Activated T-helper 2 cell treated with anti-CD3 and anti-CD28 coated beads, Interferon-gamma antibody, Interleukin-2, Interleukin-4, amounts not matched to agents 10 μg/mL and 5 μg/mL and 100 μg/mL, durations not matched to agents 14 hours and 24 hours and 36 hours (primary cell): ENCODE data around the gene SOBP. TPM values are rescaled to one million over a fixed set of nuclear protein-coding genes. Genes with fewer than 3 reads are reported as not detected.

Source experiments
- DNase-seq: peaks from one replicate; pipeline ENCODE4 v3.0.0; 2021; ENCODE audit warnings: low spot score
- H3K27ac Mint-ChIP-seq: one replicate; pipeline ENCODE4 v1.8.0; 2021; ENCODE audit warnings: mixed read lengths
- H3K27me3 Mint-ChIP-seq: one replicate; pipeline ENCODE4 v1.8.0; 2021; ENCODE audit warnings: low read depth, mixed read lengths
- H3K36me3 Mint-ChIP-seq: one replicate; pipeline ENCODE4 v1.8.0; 2021; ENCODE audit warnings: low read depth, mixed read lengths
- H3K4me1 Mint-ChIP-seq: one replicate; pipeline ENCODE4 v1.8.0; 2021; ENCODE audit warnings: low read depth, mixed read lengths
- H3K4me3 Mint-ChIP-seq: one replicate; pipeline ENCODE4 v1.8.0; 2021; ENCODE audit warnings: low read depth, mild to moderate bottlenecking, moderate library complexity, mixed read lengths
- H3K9me3 Mint-ChIP-seq: one replicate; pipeline ENCODE4 v1.8.0; 2021; ENCODE audit warnings: mixed read lengths
- intact Hi-C: fragments of 100-400 bp; cut with micrococcal nuclease; formaldehyde crosslinking; loops from one replicate; pipeline ENCODE4 v1.15.1; 2023
- total RNA-seq: library from RNA; stranded (reverse); gene quantifications from 2 replicates; pipeline ENCODE4 v1.2.3, GENCODE V29; 2022

Gene SOBP
- total RNA-seq, 1 donor from 2014 or later, result 0.18 TPM

DNA sequence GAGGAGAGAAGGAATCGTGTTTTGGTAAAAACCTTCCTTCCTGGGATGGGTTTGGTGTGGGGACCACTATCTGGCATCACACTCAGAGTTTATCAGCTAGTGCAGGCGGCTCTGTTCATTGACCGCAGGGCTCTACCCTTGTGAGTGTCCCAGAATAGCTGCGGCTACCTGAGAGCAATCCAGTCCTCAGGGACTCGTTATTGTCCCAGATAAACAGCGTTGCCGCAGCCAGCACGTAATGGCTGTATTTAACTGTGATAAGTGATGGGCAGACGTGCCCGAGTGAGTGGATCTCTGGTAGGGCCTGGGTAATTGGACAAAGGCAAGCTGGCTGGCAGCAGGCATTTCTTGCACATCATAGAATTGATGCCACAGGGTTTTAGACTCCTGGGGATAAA lies 163.3 kb downstream of the SOBP start:
- Mint-ChIP-seq H3K4me1 (peaks cover 32% of the 10 kb centered on the region), H3K36me3 (no peaks in the 10 kb centered on the region), H3K9me3 (no peaks in the 10 kb centered on the region), H3K4me3 (no peak overlapping the region), H3K27ac (no peak overlapping the region), H3K27me3 (peaks cover 9% of the 10 kb centered on the region)
- intact Hi-C loops, result loop anchor here (10.0 kb wide), 2 partner anchors 168 to 328 kb away; no protein-coding TSS in a partner anchor
- no peak for DNase-seq

DNA sequence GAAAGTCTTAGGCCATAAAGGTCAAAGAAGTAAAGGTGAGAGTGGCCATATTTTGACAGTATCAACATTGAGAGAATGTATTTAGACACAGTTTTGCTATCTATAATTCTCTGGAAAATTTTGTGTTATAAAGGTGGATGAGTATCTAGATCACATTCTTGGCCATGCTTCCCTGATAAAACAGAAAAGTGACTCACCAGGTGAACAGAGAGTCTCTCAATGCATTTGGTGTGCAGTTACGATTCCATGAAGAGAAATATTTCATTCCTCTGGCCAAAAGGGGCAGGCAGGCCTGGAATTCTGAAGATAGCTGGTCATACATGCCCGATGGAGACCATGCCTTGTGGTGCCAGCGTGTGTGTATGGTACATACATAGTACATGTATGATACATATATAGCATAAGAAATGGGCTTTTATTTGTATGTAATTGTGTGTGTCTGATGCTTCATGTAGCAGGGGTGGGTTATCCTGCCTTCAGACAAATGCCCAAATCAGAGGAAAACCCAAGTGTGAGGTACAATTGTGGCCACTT lies 164.0 kb downstream of the SOBP start:
- DNase-seq, result no peak
- Mint-ChIP-seq H3K27ac (no peak overlapping the region), H3K9me3 (no peaks in the 10 kb centered on the region), H3K36me3 (no peaks in the 10 kb centered on the region), H3K4me1 (peaks cover 39% of the 10 kb centered on the region), H3K4me3 (no peak overlapping the region), H3K27me3 (peaks cover 9% of the 10 kb centered on the region)
- intact Hi-C loops, result loop anchor here (10.0 kb wide), 2 partner anchors 169 to 329 kb away; no protein-coding TSS in a partner anchor

DNA sequence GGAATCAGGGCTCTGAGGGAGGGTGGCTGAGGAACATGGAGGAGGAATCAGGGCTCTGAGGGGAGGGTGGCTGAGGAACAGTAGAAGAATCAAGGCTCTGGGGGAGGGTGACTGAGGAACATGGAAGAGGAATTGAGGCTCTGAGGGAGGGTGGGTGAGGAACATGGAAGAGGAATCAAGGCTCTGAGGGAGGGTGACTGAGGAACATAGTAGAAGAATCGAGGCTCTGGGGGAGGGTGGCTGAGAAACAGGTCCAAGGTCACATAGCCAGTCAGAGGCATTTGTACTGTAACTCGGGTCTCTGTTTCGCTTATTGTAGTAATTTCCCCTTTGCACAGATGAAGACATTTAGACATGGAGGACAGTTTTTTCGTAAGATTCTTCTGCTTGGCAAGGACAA lies 164.8 kb downstream of the SOBP start:
- H3K27ac Mint-ChIP-seq, result no peak overlapping the region
- H3K4me1 Mint-ChIP-seq, result peaks cover 43% of the 10 kb centered on the region
- H3K9me3 Mint-ChIP-seq, result no peaks in the 10 kb centered on the region
- H3K27me3 Mint-ChIP-seq, result peaks cover 12% of the 10 kb centered on the region
- H3K4me3 Mint-ChIP-seq, result no peak overlapping the region
- no peaks in the 10 kb centered on the region for H3K36me3 Mint-ChIP-seq
- intact Hi-C loops, result loop anchor here (10.0 kb wide), 2 partner anchors 170 to 330 kb away; no protein-coding TSS in a partner anchor
- DNase-seq, result no peak

DNA sequence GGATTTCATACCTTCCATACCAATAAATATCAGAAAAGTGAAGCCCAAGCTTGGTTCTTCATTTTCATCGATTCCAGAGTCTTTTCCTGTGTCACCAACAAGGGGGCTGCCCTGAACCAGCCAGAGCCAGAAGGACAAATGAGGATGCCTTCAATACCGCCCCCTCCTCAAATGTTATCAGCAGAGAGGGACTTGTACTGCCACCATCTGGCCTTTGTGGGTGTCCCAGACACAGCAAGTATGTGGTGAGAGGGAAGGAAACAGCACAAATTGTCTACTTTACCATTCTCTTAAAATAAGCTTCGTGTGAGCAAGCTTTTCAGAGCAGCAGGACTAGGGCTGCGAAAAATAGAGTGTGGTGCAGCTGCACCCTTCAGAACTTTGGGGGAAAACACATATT lies 165.3 kb downstream of the SOBP start:
- H3K36me3 Mint-ChIP-seq, result no peaks in the 10 kb centered on the region
- no peak overlapping the region for H3K4me3 Mint-ChIP-seq
- intact Hi-C loops, result loop anchor here (10.0 kb wide), 2 partner anchors 170 to 330 kb away; no protein-coding TSS in a partner anchor
- no peak overlapping the region for H3K27ac Mint-ChIP-seq
- H3K4me1 Mint-ChIP-seq, result peaks cover 45% of the 10 kb centered on the region
- peaks cover 12% of the 10 kb centered on the region for H3K27me3 Mint-ChIP-seq
- H3K9me3 Mint-ChIP-seq, result no peaks in the 10 kb centered on the region
- DNase-seq, result no peak

DNA sequence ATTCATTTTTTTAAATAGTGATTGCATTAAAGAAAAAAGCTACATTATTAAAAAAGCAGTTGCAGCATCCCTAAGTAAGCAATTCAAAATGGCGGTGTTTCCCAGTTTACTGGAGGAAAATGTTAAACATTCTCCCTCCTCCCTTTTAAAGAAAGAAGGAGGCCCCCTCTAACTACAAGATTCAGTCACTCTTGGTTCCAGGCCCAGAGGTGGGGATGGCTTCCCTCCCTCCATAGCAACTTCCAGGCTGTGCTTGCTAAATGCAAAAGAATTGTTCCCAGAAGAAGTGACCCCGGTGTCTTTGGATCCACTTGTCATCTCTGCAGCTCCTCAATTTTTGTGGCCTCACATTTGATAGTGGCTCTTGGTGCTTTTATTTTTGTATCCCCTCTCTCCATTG lies 165.9 kb downstream of the SOBP start:
- Mint-ChIP-seq H3K27me3 (peaks cover 12% of the 10 kb centered on the region), H3K9me3 (no peaks in the 10 kb centered on the region), H3K4me1 (peaks cover 47% of the 10 kb centered on the region), H3K36me3 (no peaks in the 10 kb centered on the region), H3K4me3 (no peak overlapping the region), H3K27ac (no peak overlapping the region)
- intact Hi-C loops, result loop anchor here (10.0 kb wide), 2 partner anchors 171 to 331 kb away; no protein-coding TSS in a partner anchor
- DNase-seq, result no peak

DNA sequence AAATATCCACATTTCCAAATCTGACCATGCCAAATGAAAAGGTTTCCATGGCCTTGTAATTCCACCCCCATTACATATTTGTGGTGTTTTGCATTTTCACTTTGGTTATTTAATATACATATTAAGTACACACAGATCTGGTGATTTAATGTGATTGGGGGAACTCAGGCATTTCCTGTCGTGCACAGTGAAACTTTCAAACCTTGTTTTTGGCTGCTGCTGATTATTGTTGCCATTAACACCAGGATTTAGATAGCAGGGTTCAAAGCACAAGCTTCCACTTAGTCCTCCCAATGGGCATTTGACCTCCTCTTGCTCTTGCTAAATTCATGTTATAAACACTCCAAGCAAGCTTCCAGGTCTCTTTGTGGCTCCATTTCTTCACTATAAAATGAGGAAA lies 166.5 kb downstream of the SOBP start:
- H3K4me1 Mint-ChIP-seq, result peaks cover 47% of the 10 kb centered on the region
- no peak for DNase-seq
- no peak overlapping the region for H3K27ac Mint-ChIP-seq
- intact Hi-C loops, result loop anchor here (10.0 kb wide), 2 partner anchors 172 to 332 kb away; no protein-coding TSS in a partner anchor
- H3K36me3 Mint-ChIP-seq, result no peaks in the 10 kb centered on the region
- H3K4me3 Mint-ChIP-seq, result no peak overlapping the region
- no peaks in the 10 kb centered on the region for H3K9me3 Mint-ChIP-seq
- peaks cover 12% of the 10 kb centered on the region for H3K27me3 Mint-ChIP-seq

DNA sequence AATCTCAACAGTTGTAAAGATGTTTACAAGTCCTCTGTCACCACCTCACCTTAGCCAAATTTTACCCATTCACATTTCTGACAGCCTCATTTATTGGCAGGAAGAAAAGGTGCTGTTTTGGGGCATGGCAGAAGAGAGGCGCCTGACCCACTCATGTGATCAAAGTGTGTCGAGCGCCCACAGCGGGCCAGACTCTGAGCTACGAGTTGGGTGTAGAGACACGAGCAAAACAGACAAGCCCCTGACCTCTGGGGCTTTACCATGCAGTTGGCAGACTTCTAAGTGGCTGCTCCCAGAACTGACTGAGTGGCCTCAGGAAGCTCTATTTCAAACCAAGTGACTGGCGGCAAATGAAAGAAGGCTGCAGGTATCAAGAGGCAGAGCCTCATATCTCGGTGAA lies 167.0 kb downstream of the SOBP start:
- H3K27me3 Mint-ChIP-seq, result peaks cover 14% of the 10 kb centered on the region
- no peak for DNase-seq
- H3K27ac Mint-ChIP-seq, result no peak overlapping the region
- H3K36me3 Mint-ChIP-seq, result no peaks in the 10 kb centered on the region
- peaks cover 47% of the 10 kb centered on the region for H3K4me1 Mint-ChIP-seq
- H3K4me3 Mint-ChIP-seq, result no peak overlapping the region
- intact Hi-C loops, result loop anchor here (10.0 kb wide), 2 partner anchors 172 to 332 kb away; no protein-coding TSS in a partner anchor
- H3K9me3 Mint-ChIP-seq, result no peaks in the 10 kb centered on the region

DNA sequence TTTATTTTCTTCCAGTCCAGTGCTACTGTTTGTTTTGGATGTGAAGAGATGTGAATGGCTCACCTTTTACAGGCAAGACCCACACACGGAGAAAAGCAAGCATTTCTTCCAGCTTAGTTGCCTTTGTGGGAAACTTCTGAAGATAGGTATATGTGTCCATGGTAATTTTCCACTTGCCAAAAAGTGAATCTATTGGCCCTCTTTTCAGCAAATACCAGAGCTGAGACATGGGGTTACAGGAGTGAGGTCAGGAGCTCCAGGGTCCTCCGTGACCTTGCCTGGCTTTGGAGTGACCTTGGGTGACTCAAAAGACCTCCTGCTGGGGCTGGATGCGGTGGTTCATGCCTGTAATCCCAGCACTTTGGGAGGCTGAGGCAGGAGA lies 167.4 kb downstream of the SOBP start:
- peaks cover 15% of the 10 kb centered on the region for H3K27me3 Mint-ChIP-seq
- H3K4me3 Mint-ChIP-seq, result no peak overlapping the region
- intact Hi-C loops, result loop anchor here (10.0 kb wide), 2 partner anchors 173 to 333 kb away; no protein-coding TSS in a partner anchor
- DNase-seq, result no peak
- peaks cover 46% of the 10 kb centered on the region for H3K4me1 Mint-ChIP-seq
- H3K9me3 Mint-ChIP-seq, result no peaks in the 10 kb centered on the region
- H3K36me3 Mint-ChIP-seq, result no peaks in the 10 kb centered on the region
- no peak overlapping the region for H3K27ac Mint-ChIP-seq

DNA sequence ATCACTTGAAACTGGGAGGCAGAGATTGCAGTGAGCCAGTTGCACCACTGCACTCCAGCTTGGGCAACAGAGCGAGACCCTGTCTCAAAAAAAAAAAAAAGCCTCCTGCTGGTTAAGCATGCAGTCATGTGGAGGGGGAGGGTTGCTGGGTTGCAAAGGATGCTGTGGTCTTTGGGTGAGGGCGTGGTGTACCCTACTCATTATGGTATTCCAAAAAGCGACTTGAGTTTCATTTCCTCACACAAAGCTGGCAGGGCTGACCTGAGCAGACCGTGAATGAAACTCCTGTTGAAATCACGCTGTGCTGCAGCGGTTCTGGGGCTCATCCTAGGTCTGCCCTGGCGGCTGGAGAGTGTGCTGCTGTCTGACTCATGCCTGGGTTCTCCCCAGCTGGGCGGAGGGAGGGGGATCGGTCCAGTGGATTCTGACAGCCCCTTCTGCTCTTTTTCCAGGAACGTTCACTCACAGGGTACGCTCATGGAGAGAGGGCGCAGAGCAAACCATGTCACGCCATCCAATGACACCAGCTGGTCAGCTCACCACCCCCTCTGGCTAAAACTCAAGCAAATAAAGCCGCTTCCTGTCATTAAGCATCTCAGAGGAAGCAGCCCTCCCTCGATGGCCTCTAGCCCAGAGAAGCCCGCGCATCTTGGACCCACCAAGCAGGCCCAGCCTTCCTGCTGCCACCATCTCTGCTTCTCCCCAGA lies 168.0 kb downstream of the SOBP start:
- Mint-ChIP-seq H3K27me3 (peaks cover 16% of the 10 kb centered on the region), H3K36me3 (no peaks in the 10 kb centered on the region), H3K4me3 (peak overlapping the region; percentile 45), H3K4me1 (peaks cover 45% of the 10 kb centered on the region), H3K9me3 (no peaks in the 10 kb centered on the region), H3K27ac (no peak overlapping the region)
- peak; percentile 65 for DNase-seq
- intact Hi-C loops, result loop anchor here (1.0 to 10.0 kb wide), 3 partner anchors 40 to 333 kb away; no protein-coding TSS in a partner anchor

DNA sequence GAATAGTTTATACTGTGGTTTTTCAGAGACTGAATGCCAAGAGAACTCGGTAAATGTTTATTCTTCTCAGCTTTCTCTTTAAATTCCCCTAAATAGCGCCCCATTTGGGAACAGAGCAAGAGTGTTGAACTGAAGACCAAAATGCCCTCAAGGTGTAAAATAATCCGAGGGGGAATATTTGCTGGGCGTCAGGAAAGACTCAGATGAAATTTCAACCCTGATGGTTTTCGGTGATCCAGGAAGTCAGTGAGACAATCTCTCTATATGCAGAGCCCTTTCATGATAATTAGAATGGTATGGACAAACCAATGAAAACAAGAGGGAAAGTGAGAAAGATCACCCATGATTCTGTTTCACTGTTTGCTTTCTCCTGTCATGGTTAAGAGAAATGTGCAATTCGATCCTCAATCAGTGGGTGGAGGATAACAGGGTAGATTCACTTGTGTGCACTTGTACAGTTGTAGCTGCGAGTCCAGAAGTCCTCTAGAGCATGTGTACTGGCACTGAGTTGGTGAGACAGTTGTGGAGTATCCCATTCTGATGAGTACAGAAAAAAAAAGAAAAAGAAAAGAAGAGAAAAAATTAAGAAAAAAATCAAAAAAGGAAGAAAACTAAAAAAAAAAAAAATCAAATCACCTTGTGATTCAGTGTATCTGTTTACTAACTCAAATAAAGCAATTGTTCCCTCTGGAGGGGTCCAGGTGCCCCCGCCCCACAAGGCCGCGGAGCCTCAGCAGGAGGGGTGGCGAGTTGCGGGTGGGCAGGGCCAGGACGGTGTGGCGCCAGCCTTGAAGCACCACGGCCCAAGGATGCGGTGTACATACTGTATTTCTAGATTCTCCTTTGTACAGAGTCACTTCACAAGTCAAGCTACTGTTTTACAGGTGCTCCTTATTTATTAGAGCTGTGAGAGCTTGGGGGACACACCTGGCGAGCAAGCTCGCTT lies 169.3 kb downstream of the SOBP start:
- Mint-ChIP-seq H3K4me1 (peaks cover 45% of the 10 kb centered on the region), H3K27ac (no peak overlapping the region), H3K4me3 (no peak overlapping the region), H3K27me3 (peaks cover 18% of the 10 kb centered on the region), H3K9me3 (no peaks in the 10 kb centered on the region), H3K36me3 (no peaks in the 10 kb centered on the region)
- DNase-seq, result no peak
- intact Hi-C loops, result loop anchor here (1.0 to 10.0 kb wide), 3 partner anchors 41 to 334 kb away; no protein-coding TSS in a partner anchor

DNA sequence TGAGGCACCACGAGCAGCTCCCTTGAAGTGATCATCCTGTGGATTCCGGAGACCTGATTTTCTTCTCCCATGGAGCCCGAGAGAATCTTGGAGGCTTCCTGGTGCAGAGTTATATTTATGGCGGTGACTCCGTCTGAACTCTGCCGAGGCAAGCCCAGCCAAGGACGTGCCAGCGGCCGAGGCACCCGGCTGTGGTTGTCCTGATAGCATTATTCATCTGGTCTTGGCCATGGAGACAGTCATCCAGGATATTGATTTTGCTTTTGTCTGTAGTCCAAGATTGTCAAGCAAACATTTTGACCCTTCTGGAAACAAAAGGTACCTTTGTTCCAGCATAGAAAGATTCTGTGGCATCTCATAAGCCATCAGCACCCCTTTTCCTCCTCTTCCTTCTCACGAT lies 170.9 kb downstream of the SOBP start:
- Mint-ChIP-seq H3K9me3 (no peaks in the 10 kb centered on the region), H3K27ac (no peak overlapping the region), H3K27me3 (peaks cover 22% of the 10 kb centered on the region), H3K4me1 (peaks cover 43% of the 10 kb centered on the region), H3K36me3 (no peaks in the 10 kb centered on the region), H3K4me3 (no peak overlapping the region)
- DNase-seq, result no peak
- intact Hi-C loops, result no loop called here

DNA sequence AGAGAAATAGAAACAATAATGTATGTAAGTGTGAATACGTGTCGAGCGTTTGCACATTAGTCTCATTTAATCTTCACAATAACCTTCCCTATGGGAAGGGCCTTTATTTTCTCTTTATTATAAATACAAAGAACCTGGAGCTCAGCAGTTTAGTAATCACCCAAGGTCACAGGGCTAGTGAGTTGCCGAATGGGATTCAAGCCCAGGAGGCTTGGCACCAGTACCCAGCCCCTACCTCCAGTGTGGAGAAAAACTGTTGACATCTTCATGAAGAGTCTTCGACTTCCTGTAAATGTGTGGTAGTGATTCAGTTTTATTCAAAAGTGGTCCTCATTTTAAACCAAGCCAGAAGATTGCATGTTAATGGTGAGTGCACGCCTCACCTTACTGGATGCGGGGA lies 171.4 kb downstream of the SOBP start:
- Mint-ChIP-seq H3K4me1 (peaks cover 40% of the 10 kb centered on the region), H3K4me3 (no peak overlapping the region), H3K36me3 (no peaks in the 10 kb centered on the region), H3K27ac (no peak overlapping the region), H3K9me3 (no peaks in the 10 kb centered on the region), H3K27me3 (peaks cover 22% of the 10 kb centered on the region)
- intact Hi-C loops, result no loop called here
- DNase-seq, result no peak
